HEK293 (cell line): ENCODE measurements around the gene VRK1.

ENCODE experiments used
- CTCF ChIA-PET: fragments of 350-600 bp; formaldehyde crosslinking; extraction: SDS; loops from one replicate; lab custom pipeline; 2021; ENCODE audit warnings: antibody characterized with exemption; lab: Yijun Ruan, JAX
- POLR2A ChIA-PET: fragments of 300-600 bp; formaldehyde crosslinking; extraction: SDS; loops from one replicate; lab custom pipeline; 2020; ENCODE audit warnings: antibody characterized with exemption, inconsistent platforms; lab: Yijun Ruan, JAX
- H3K27ac ChIP-seq: fragments of 200-500 bp; sonication (Bioruptor generic); 2 replicates; pipeline ENCODE4 v1.5.1; 2014; ENCODE audit warnings: low read depth, low read length, control low read depth, inconsistent platforms; ENCODE audit errors: extremely low read depth
- H3K36me3 ChIP-seq, 2 experiments: fragments of 200-500 bp in 1 of 2; sonication (Bioruptor generic) in 1 of 2; 1 replicate in 1 of 2; 2 replicates in 1 of 2; pipeline ENCODE4 v1.5.1; 2014 to 2017; ENCODE audit warnings: inconsistent platforms in 2 of 2, low read length in 2 of 2; ENCODE audit not compliant: control insufficient read depth in 2 of 2, insufficient read depth in 1 of 2
- H3K4me1 ChIP-seq: fragments of 200-500 bp; sonication (Bioruptor generic); 2 replicates; pipeline ENCODE4 v1.5.1; 2014; ENCODE audit warnings: mild to moderate bottlenecking, low read length, inconsistent platforms; ENCODE audit not compliant: control insufficient read depth, insufficient read depth
- H3K4me3 ChIP-seq: 2 replicates; pipeline ENCODE4 v1.5.1; 2011; ENCODE audit warnings: low read depth, mild to moderate bottlenecking, control low read depth, low read length, moderate library complexity
- H3K9me3 ChIP-seq: fragments of 200-500 bp; sonication (Bioruptor generic); 2 replicates; pipeline ENCODE4 v1.5.1; 2014; ENCODE audit warnings: low read depth, low read length, inconsistent platforms; ENCODE audit not compliant: control insufficient read depth, insufficient read depth
- SP7 ChIP-seq: fragments of 450-650 bp; formaldehyde crosslinking; IDR thresholded peaks from 2 replicates; pipeline ENCODE4 v1.5.1; 2016; ENCODE audit warnings: missing biosample characterization, missing genetic modification characterization
- WT1 ChIP-seq: fragments of 450-650 bp; formaldehyde crosslinking; IDR thresholded peaks from 2 replicates; pipeline ENCODE4 v1.5.1; 2016; ENCODE audit warnings: missing biosample characterization, missing genetic modification characterization
- YY2 ChIP-seq: fragments of 450-650 bp; formaldehyde crosslinking; IDR thresholded peaks from 2 replicates; pipeline ENCODE4 v1.5.1; 2016; ENCODE audit warnings: missing biosample characterization, missing genetic modification characterization
- ZFP3 ChIP-seq: fragments of 450-650 bp; formaldehyde crosslinking; IDR thresholded peaks from 2 replicates; pipeline ENCODE4 v1.5.1; 2016; ENCODE audit warnings: low read depth, missing biosample characterization, missing genetic modification characterization
- ZFP37 ChIP-seq: fragments of 450-650 bp; formaldehyde crosslinking; IDR thresholded peaks from 2 replicates; pipeline ENCODE4 v1.5.1; 2016; ENCODE audit warnings: missing biosample characterization, missing genetic modification characterization
- ZIC2 ChIP-seq: fragments of 450-650 bp; formaldehyde crosslinking; IDR thresholded peaks from 2 replicates; pipeline ENCODE4 v1.5.1; 2016; ENCODE audit warnings: missing biosample characterization, missing genetic modification characterization
- ZNF174 ChIP-seq: fragments of 450-650 bp; formaldehyde crosslinking; IDR thresholded peaks from 2 replicates; pipeline ENCODE4 v1.5.0; 2017; ENCODE audit warnings: missing biosample characterization, mild to moderate bottlenecking, missing genetic modification characterization
- ZNF239 ChIP-seq: fragments of 450-650 bp; formaldehyde crosslinking; IDR thresholded peaks from 2 replicates; pipeline ENCODE4 v1.5.1; 2016; ENCODE audit warnings: missing biosample characterization, missing genetic modification characterization
- ZNF302 ChIP-seq: fragments of 450-650 bp; formaldehyde crosslinking; IDR thresholded peaks from 2 replicates; pipeline ENCODE4 v1.5.1; 2016; ENCODE audit warnings: missing biosample characterization, missing genetic modification characterization, low read depth
- ZNF324 ChIP-seq: fragments of 450-650 bp; formaldehyde crosslinking; IDR thresholded peaks from 2 replicates; pipeline ENCODE4 v1.5.1; 2016; ENCODE audit warnings: missing biosample characterization, missing genetic modification characterization
- ZNF529 ChIP-seq: fragments of 450-650 bp; formaldehyde crosslinking; IDR thresholded peaks from 2 replicates; pipeline ENCODE4 v1.5.1; 2017; ENCODE audit warnings: missing genetic modification characterization, missing biosample characterization; ENCODE audit not compliant: insufficient replicate concordance
- ZNF548 ChIP-seq: fragments of 450-650 bp; formaldehyde crosslinking; IDR thresholded peaks from 2 replicates; pipeline ENCODE4 v1.5.1; 2016; ENCODE audit warnings: missing biosample characterization, missing genetic modification characterization
- ZNF558 ChIP-seq: fragments of 450-650 bp; formaldehyde crosslinking; IDR thresholded peaks from 2 replicates; pipeline ENCODE4 v1.5.1; 2016; ENCODE audit warnings: missing biosample characterization, missing genetic modification characterization
- ZNF585B ChIP-seq: fragments of 450-650 bp; formaldehyde crosslinking; IDR thresholded peaks from 2 replicates; pipeline ENCODE4 v1.5.1; 2016; ENCODE audit warnings: missing biosample characterization, missing genetic modification characterization
- ZNF621 ChIP-seq: fragments of 450-650 bp; formaldehyde crosslinking; IDR thresholded peaks from 2 replicates; pipeline ENCODE4 v1.5.1; 2017; ENCODE audit warnings: missing biosample characterization, missing genetic modification characterization
- ZNF629 ChIP-seq: fragments of 450-650 bp; formaldehyde crosslinking; IDR thresholded peaks from 2 replicates; pipeline ENCODE4 v1.5.1; 2017; ENCODE audit warnings: missing biosample characterization, missing genetic modification characterization
- ZNF768 ChIP-seq: fragments of 450-650 bp; formaldehyde crosslinking; IDR thresholded peaks from 2 replicates; pipeline ENCODE4 v1.5.1; 2018; ENCODE audit warnings: missing biosample characterization, mild to moderate bottlenecking, missing genetic modification characterization
- ZNF830 ChIP-seq: fragments of 450-650 bp; IDR thresholded peaks from 2 replicates; pipeline ENCODE4 v1.5.0; 2018; ENCODE audit warnings: missing biosample characterization, missing genetic modification characterization, low read depth, mild to moderate bottlenecking, moderate library complexity
- ZSCAN30 ChIP-seq: fragments of 450-650 bp; IDR thresholded peaks from 2 replicates; pipeline ENCODE4 v1.5.1; 2018; ENCODE audit warnings: missing biosample characterization, mild to moderate bottlenecking, missing genetic modification characterization, moderate library complexity
- ZXDB ChIP-seq: fragments of 450-650 bp; formaldehyde crosslinking; IDR thresholded peaks from 2 replicates; pipeline ENCODE4 v1.5.1; 2016; ENCODE audit warnings: missing biosample characterization, missing genetic modification characterization
- TF ChIP-seq, protein P1 (sequence below): fragments of 450-650 bp; formaldehyde crosslinking; IDR thresholded peaks from 2 replicates; pipeline ENCODE4 v1.5.1; 2017; ENCODE audit warnings: missing biosample characterization, missing genetic modification characterization
- TF ChIP-seq, protein P2 (sequence below): fragments of 450-650 bp; formaldehyde crosslinking; IDR thresholded peaks from 2 replicates; pipeline ENCODE4 v1.5.1; 2016; ENCODE audit warnings: missing biosample characterization, missing genetic modification characterization, borderline replicate concordance
- TF ChIP-seq, protein P3 (sequence below): IDR thresholded peaks from 2 replicates; pipeline ENCODE4 v1.6.1; 2011; ENCODE audit warnings: mild to moderate bottlenecking, low read depth, low read length, borderline replicate concordance

The VRK1 gene

DNA sequence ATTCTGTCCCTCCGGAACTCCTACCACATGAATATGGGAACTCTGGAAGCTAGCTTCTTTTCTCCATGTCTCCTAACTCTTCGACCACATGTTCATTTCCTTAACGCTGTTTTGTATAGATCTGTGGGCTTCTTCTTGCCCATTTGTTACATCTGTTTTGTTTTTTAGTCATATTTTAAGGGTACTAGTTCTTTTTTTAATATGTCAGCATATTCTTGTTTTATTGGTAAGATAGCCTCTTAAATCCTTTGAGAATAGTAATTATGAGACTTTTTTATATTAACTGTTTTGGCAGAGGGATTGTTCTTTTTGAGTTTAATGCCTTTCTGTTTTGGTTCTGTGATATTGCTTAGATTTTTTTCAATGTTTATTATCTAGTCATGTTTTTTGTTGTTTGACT is 70.5 kb downstream of the VRK1 start:
- TF ChIP-seq ZFP37 (tag by site-specific recombination) (no peak), ZNF529 (no peak), ZNF302 (tag by site-specific recombination) (no peak), YY2 (tag by site-specific recombination) (no peak), ZNF548 (tag by site-specific recombination) (no peak), ZSCAN30 (tag by site-specific recombination) (no peak), ZNF585B (tag by site-specific recombination) (no peak)
- TF ChIP-seq, protein P1, sequence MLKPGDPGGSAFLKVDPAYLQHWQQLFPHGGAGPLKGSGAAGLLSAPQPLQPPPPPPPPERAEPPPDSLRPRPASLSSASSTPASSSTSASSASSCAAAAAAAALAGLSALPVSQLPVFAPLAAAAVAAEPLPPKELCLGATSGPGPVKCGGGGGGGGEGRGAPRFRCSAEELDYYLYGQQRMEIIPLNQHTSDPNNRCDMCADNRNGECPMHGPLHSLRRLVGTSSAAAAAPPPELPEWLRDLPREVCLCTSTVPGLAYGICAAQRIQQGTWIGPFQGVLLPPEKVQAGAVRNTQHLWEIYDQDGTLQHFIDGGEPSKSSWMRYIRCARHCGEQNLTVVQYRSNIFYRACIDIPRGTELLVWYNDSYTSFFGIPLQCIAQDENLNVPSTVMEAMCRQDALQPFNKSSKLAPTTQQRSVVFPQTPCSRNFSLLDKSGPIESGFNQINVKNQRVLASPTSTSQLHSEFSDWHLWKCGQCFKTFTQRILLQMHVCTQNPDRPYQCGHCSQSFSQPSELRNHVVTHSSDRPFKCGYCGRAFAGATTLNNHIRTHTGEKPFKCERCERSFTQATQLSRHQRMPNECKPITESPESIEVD: no peak
- H3K36me3 ChIP-seq: peaks cover 18 to 19% of the 10 kb centered on the region in 2 experiments
- no peak overlapping the region for H3K27ac ChIP-seq
- ChIA-PET POLR2A (no interaction called here), CTCF (interaction anchor here (0.6 to 1.0 kb wide), 5 partner anchors 12 to 572 kb away, joined by 3 to 5 read pairs (median 3); no protein-coding TSS in a partner anchor)
- H3K4me3 ChIP-seq: no peak overlapping the region
- H3K4me1 ChIP-seq: no peaks in the 10 kb centered on the region
- no peaks in the 10 kb centered on the region; the same call in 1 of the 2 replicates for H3K9me3 ChIP-seq

DNA sequence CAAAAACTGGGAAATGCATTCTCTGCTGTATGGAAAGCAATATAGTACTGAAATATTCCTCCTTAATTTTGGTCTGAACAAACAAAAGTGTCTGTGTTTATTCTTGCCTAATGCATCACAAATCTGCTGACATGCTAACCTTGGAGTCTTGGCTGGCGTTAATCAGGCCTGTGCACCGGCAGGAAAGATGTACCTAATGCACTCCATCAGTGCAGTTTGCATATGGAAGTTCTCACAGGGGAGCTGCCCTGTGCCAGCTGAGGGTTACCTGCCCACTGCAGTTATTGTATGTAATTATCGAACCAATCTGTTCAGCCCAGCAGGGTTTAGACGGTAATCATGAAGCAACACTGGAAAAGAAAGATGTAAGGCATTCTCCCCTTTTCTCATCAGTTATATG is 76.9 kb downstream of the VRK1 start:
- no peak for TF ChIP-seq ZNF174
- no peak for TF ChIP-seq SP7 (tag by site-specific recombination)
- no peak for TF ChIP-seq ZNF239 (tag by site-specific recombination)
- no peak for TF ChIP-seq ZNF629 (tag by site-specific recombination)
- TF ChIP-seq ZNF324 (tag by site-specific recombination): no peak
- no peak for TF ChIP-seq ZFP3 (tag by site-specific recombination)
- TF ChIP-seq ZNF768 (tag by site-specific recombination): no peak
- no peak for TF ChIP-seq ZNF621 (tag by site-specific recombination)
- TF ChIP-seq, protein P2, sequence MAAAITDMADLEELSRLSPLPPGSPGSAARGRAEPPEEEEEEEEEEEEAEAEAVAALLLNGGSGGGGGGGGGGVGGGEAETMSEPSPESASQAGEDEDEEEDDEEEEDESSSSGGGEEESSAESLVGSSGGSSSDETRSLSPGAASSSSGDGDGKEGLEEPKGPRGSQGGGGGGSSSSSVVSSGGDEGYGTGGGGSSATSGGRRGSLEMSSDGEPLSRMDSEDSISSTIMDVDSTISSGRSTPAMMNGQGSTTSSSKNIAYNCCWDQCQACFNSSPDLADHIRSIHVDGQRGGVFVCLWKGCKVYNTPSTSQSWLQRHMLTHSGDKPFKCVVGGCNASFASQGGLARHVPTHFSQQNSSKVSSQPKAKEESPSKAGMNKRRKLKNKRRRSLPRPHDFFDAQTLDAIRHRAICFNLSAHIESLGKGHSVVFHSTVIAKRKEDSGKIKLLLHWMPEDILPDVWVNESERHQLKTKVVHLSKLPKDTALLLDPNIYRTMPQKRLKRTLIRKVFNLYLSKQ (tag by site-specific recombination): no peak
- no peak for TF ChIP-seq ZNF830 (tag by site-specific recombination)
- TF ChIP-seq ZXDB: no peak
- TF ChIP-seq WT1 (tag by site-specific recombination): no peak
- no peak for TF ChIP-seq ZNF558 (tag by site-specific recombination)
- H3K4me1 ChIP-seq: no peaks in the 10 kb centered on the region
- no peak overlapping the region for H3K27ac ChIP-seq
- POLR2A ChIA-PET: no interaction called here
- no peaks in the 10 kb centered on the region for H3K9me3 ChIP-seq
- H3K36me3 ChIP-seq: peaks cover 7 to 27% of the 10 kb centered on the region in 2 experiments
- CTCF ChIA-PET: no interaction called here
- H3K4me3 ChIP-seq: no peak overlapping the region

DNA sequence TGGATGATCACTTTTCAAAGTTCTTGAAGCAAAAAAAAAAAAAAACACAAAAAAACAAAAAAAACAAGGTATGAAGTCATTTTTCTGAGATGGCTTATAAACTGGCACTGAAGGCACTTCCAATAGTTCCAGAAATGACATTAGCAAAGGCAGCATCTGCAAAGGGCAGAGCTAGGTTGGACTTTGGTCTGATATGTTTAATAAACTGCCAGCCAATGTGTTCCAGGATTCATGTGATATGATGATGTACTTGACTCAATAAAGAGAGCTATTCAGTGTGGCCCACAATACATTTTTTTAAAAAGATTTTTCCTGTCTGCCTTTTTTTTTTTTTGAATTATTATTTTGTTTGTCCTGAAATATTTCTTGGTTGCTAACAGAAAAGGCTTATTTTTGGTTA is 79.6 kb downstream of the VRK1 start:
- no peak overlapping the region for H3K27ac ChIP-seq
- H3K36me3 ChIP-seq: peaks cover 7 to 37% of the 10 kb centered on the region in 2 experiments
- ChIA-PET POLR2A (interaction anchor here (0.7 kb wide), 1 partner anchor 80 kb away, joined by 3 read pairs; no protein-coding TSS in a partner anchor), CTCF (no interaction called here)
- no peak overlapping the region for H3K4me3 ChIP-seq
- H3K4me1 ChIP-seq: no peaks in the 10 kb centered on the region
- no peaks in the 10 kb centered on the region for H3K9me3 ChIP-seq
- TF ChIP-seq, protein P3, sequence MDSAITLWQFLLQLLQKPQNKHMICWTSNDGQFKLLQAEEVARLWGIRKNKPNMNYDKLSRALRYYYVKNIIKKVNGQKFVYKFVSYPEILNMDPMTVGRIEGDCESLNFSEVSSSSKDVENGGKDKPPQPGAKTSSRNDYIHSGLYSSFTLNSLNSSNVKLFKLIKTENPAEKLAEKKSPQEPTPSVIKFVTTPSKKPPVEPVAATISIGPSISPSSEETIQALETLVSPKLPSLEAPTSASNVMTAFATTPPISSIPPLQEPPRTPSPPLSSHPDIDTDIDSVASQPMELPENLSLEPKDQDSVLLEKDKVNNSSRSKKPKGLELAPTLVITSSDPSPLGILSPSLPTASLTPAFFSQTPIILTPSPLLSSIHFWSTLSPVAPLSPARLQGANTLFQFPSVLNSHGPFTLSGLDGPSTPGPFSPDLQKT: no peak
- TF ChIP-seq ZIC2 (tag by site-specific recombination): no peak
- TF ChIP-seq ZNF629 (tag by site-specific recombination): no peak
